GM23338 (cell line): ENCODE data around the gene ARMC9. TPM values are rescaled to one million over a fixed set of nuclear protein-coding genes. Genes with fewer than 3 reads are reported as not detected.

Experiments
- ATAC-seq: fragments of 200-7000 bp; cut with Tn5 transposase; 3 replicates; pipeline ENCODE4 v1.9.1; 2020
- DNase-seq: peaks from one replicate; pipeline ENCODE4 v3.0.0-alpha.2; 2015; ENCODE audit warnings: low spot score
- H2AFZ ChIP-seq: fragments of 200-600 bp; sonication (generic); 2 replicates; pipeline ENCODE4 v1.8.0; 2016; ENCODE audit warnings: antibody characterized with exemption, mild to moderate bottlenecking, moderate library complexity
- H3F3A ChIP-seq: fragments of 200-600 bp; sonication (generic); replicated peaks from 2 replicates; pipeline ENCODE4 v1.8.0; 2017; ENCODE audit warnings: antibody characterized with exemption, mixed run types, low read depth
- H3K27ac ChIP-seq: fragments of 200-600 bp; sonication (generic); 2 replicates; pipeline ENCODE4 v1.6.1; 2016; ENCODE audit warnings: low read depth
- H3K27me3 ChIP-seq: fragments of 200-600 bp; sonication (generic); 2 replicates; pipeline ENCODE4 v1.8.0; 2016; ENCODE audit warnings: mild to moderate bottlenecking, mixed run types, moderate library complexity; ENCODE audit not compliant: insufficient read depth
- H3K36me3 ChIP-seq: fragments of 200-600 bp; sonication (generic); 2 replicates; pipeline ENCODE4 v1.8.0; 2016; ENCODE audit warnings: mild to moderate bottlenecking; ENCODE audit not compliant: insufficient read depth
- H3K4me1 ChIP-seq: fragments of 200-600 bp; sonication (generic); 2 replicates; pipeline ENCODE4 v1.8.0; 2016; ENCODE audit warnings: mild to moderate bottlenecking, moderate library complexity; ENCODE audit not compliant: insufficient read depth
- H3K4me2 ChIP-seq: fragments of 200-600 bp; sonication (generic); 2 replicates; pipeline ENCODE4 v1.7.1; 2017; ENCODE audit warnings: mixed run types
- H3K4me3 ChIP-seq: fragments of 200-600 bp; sonication (generic); 2 replicates; pipeline ENCODE4 v1.6.1; 2016; ENCODE audit warnings: mixed run types
- H3K79me2 ChIP-seq: fragments of 200-600 bp; sonication (generic); replicated peaks from 2 replicates; pipeline ENCODE4 v1.8.0; 2017; ENCODE audit warnings: mild to moderate bottlenecking; ENCODE audit not compliant: insufficient read depth
- H3K9me2 ChIP-seq: fragments of 200-600 bp; sonication (generic); 2 replicates; pipeline ENCODE4 v1.8.0; 2017; ENCODE audit not compliant: insufficient read depth
- H4K20me1 ChIP-seq: fragments of 200-600 bp; sonication (generic); replicated peaks from 2 replicates; pipeline ENCODE4 v1.8.0; 2017; ENCODE audit warnings: mild to moderate bottlenecking; ENCODE audit not compliant: insufficient read depth
- H3K27ac Mint-ChIP-seq: 2 replicates; pipeline ENCODE4 v1.8.0; 2020; ENCODE audit warnings: inconsistent platforms, mild to moderate bottlenecking, moderate library complexity, mixed read lengths
- H3K27me3 Mint-ChIP-seq: 3 replicates; pipeline ENCODE4 v1.8.0; 2022; ENCODE audit warnings: low read depth, mild to moderate bottlenecking, moderate library complexity, mixed read lengths, inconsistent platforms; ENCODE audit not compliant: insufficient read depth, poor library complexity
- H3K36me3 Mint-ChIP-seq: 3 replicates; pipeline ENCODE4 v1.8.0; 2021; ENCODE audit warnings: low read depth, mild to moderate bottlenecking, inconsistent platforms, moderate library complexity, mixed read lengths
- H3K4me1 Mint-ChIP-seq: 3 replicates; pipeline ENCODE4 v1.8.0; 2020; ENCODE audit warnings: mild to moderate bottlenecking, inconsistent platforms, mixed read lengths
- H3K4me3 Mint-ChIP-seq: 3 replicates; pipeline ENCODE4 v1.8.0; 2021; ENCODE audit warnings: moderate library complexity, mild to moderate bottlenecking, inconsistent platforms, mixed read lengths
- H3K9me3 Mint-ChIP-seq: 3 replicates; pipeline ENCODE4 v1.8.0; 2020; ENCODE audit warnings: moderate library complexity, mild to moderate bottlenecking, inconsistent platforms, mixed read lengths
- CREB1 ChIP-seq: fragments of 250-450 bp; sonication (Bioruptor Pico); IDR thresholded peaks from 2 replicates; pipeline ENCODE4 v1.5.0; 2020; ENCODE audit warnings: low read depth, mild to moderate bottlenecking, moderate library complexity
- CTCF ChIP-seq, 2 experiments: fragments of 200-600 bp in 1 of 2; sonication (generic) in 1 of 2; conservative IDR thresholded peaks; 2 replicates each; pipeline versions ENCODE4 v1.5.1 to v1.6.1; 2016 to 2017; ENCODE audit warnings: antibody characterized with exemption in 2 of 2, low read depth in 2 of 2, mild to moderate bottlenecking in 2 of 2, moderate library complexity in 1 of 2
- ETS1 ChIP-seq: IDR thresholded peaks from 2 replicates; pipeline ENCODE4 v1.6.1; 2016; ENCODE audit warnings: antibody characterized with exemption
- EZH2 ChIP-seq: fragments of 200-600 bp; sonication (generic); IDR thresholded peaks from one replicate; pipeline ENCODE4 v1.8.0; 2017; ENCODE audit warnings: antibody characterized with exemption, mild to moderate bottlenecking, low read depth; ENCODE audit not compliant: unreplicated experiment
- JUNB ChIP-seq: IDR thresholded peaks from one replicate; pipeline ENCODE4 v1.6.1; 2016; ENCODE audit warnings: antibody characterized with exemption; ENCODE audit not compliant: unreplicated experiment
- POLR2AphosphoS5 ChIP-seq: IDR thresholded peaks from 2 replicates; pipeline ENCODE4 v1.6.1; 2016; ENCODE audit warnings: antibody characterized with exemption, low read depth
- REST ChIP-seq: IDR thresholded peaks from one replicate; pipeline ENCODE4 v1.6.1; 2018; ENCODE audit warnings: antibody characterized with exemption; ENCODE audit not compliant: unreplicated experiment
- STAT1 ChIP-seq: IDR thresholded peaks from one replicate; pipeline ENCODE4 v1.6.1; 2016; ENCODE audit warnings: antibody characterized with exemption; ENCODE audit not compliant: unreplicated experiment
- ZNF114 ChIP-seq: fragments of 250-450 bp; sonication (Bioruptor Pico); IDR thresholded peaks from 2 replicates; pipeline ENCODE4 v1.5.0; 2020; ENCODE audit warnings: mild to moderate bottlenecking, moderate library complexity
- ZNF331 ChIP-seq: fragments of 250-450 bp; sonication (Bioruptor Pico); IDR thresholded peaks from 2 replicates; pipeline ENCODE4 v1.5.0; 2020; ENCODE audit warnings: low read depth, mild to moderate bottlenecking, moderate library complexity
- ZNF462 ChIP-seq: fragments of 250-450 bp; sonication (Bioruptor Pico); IDR thresholded peaks from 2 replicates; pipeline ENCODE4 v1.5.0; 2020; ENCODE audit warnings: mild to moderate bottlenecking, moderate library complexity
- polyA plus RNA-seq: library from polyadenylated mRNA; unstranded; fragments of >200 nt; fragmentation: Nextera tagmentation; extraction: Ambion mirVana; gene quantifications from 2 replicates; pipeline ENCODE4 v1.2.1, GENCODE V29; 2016
- total RNA-seq: library from RNA; depleted of rRNA; stranded (reverse); fragments of >200 nt; shearing (Covaris generic); gene quantifications from 2 replicates; pipeline ENCODE4 v1.2.3, GENCODE V29; 2014

The ARMC9 gene
- total and polyA plus RNA-seq, 2 experiments from 2014 or later, result 29.2 to 56.0 TPM

GRCh38 chr2:231161877-231162329 lies 36.5 kb upstream of the ARMC9 start:
- H3K9me2 ChIP-seq, result no peaks in the 10 kb centered on the region
- no peak overlapping the region for H2AFZ ChIP-seq
- H4K20me1 ChIP-seq, result no peaks in the 10 kb centered on the region
- H3K4me1 ChIP-seq, result peaks cover 35% of the 10 kb centered on the region
- Mint-ChIP-seq H3K27me3 (no peaks in the 10 kb centered on the region), H3K9me3 (no peaks in the 10 kb centered on the region), H3K4me3 (no peak overlapping the region), H3K27ac (peak overlapping the region; percentile 25), H3K4me1 (peaks cover 20% of the 10 kb centered on the region; the same call in 2 of the 3 replicates), H3K36me3 (peaks cover 36% of the 10 kb centered on the region)
- no peak for DNase-seq
- no peak for ATAC-seq
- H3F3A ChIP-seq, result no peaks in the 10 kb centered on the region; the same call in 1 of the 2 replicates
- peak overlapping the region; percentile 27 for H3K27ac ChIP-seq
- no peaks in the 10 kb centered on the region for H3K27me3 ChIP-seq
- H3K36me3 ChIP-seq, result peaks cover 12% of the 10 kb centered on the region; the same call in 1 of the 2 replicates
- H3K4me3 ChIP-seq, result no peak overlapping the region
- no peaks in the 10 kb centered on the region for H3K79me2 ChIP-seq
- TF ChIP-seq CREB1 (CRISPR knock-in tag), result no peak
- TF ChIP-seq EZH2, result no peak
- no peak for TF ChIP-seq ETS1
- no peak for TF ChIP-seq CTCF (conservative IDR thresholded peaks at IDR 0.05; ENCODE audit: low read depth in 2 of 2)
- no peak for TF ChIP-seq ZNF462
- no peak for TF ChIP-seq STAT1
- no peak for TF ChIP-seq ZNF331
- TF ChIP-seq POLR2AphosphoS5, result no peak
- no peak for TF ChIP-seq ZNF114 (CRISPR knock-in tag)
- no peak for TF ChIP-seq JUNB
- no peak for TF ChIP-seq REST
- 0 out of 2 replicates have a peak overlapping the region, but pooled peaks have one; percentile 39 for H3K4me2 ChIP-seq
